GM21786 (cell line): ENCODE measurements around the gene GRID1.

Experiments used
- ATAC-seq: cut with Tn5 transposase; IDR thresholded peaks from one replicate; pipeline ENCODE4 v1.9.1; 2021; ENCODE audit not compliant: unreplicated experiment

GRID1 gene

GRCh38 chr10:85614981-85615380 is 751.6 kb downstream of the GRID1 start:
- no peak for ATAC-seq

GRCh38 chr10:85614566-85614965 is 752.0 kb downstream of the GRID1 start:
- ATAC-seq = no peak

GRCh38 chr10:85613391-85613790 is 753.2 kb downstream of the GRID1 start:
- no peak for ATAC-seq

- peak; percentile 38 for ATAC-seq
Observed at GRCh38 chr10:85612833-85613232, 753.8 kb downstream of the GRID1 start.

- ATAC-seq = peak; percentile 95
Observed at GRCh38 chr10:85612378-85612775, 754.2 kb downstream of the GRID1 start.

- ATAC-seq = no peak
Observed at GRCh38 chr10:85611746-85612377, 754.7 kb downstream of the GRID1 start.

- no peak for ATAC-seq
Observed at GRCh38 chr10:85611093-85611740, 755.4 kb downstream of the GRID1 start.

- no peak for ATAC-seq
Observed at GRCh38 chr10:85610381-85611092, 756.1 kb downstream of the GRID1 start.

GRCh38 chr10:85609509-85609908 is 757.1 kb downstream of the GRID1 start:
- ATAC-seq = no peak

- no peak for ATAC-seq
Observed at GRCh38 chr10:85608706-85609105, 757.9 kb downstream of the GRID1 start.

GRCh38 chr10:85607043-85607695 is 759.4 kb downstream of the GRID1 start:
- ATAC-seq = no peak

- ATAC-seq = no peak
Observed at GRCh38 chr10:85606401-85606800, 760.2 kb downstream of the GRID1 start.

- ATAC-seq = no peak
Observed at GRCh38 chr10:85604884-85605283, 761.7 kb downstream of the GRID1 start.

- ATAC-seq = no peak
Observed at GRCh38 chr10:85604136-85604725, 762.4 kb downstream of the GRID1 start.

- no peak for ATAC-seq
Observed at GRCh38 chr10:85603151-85603940, 763.2 kb downstream of the GRID1 start.

GRCh38 chr10:85602713-85603112 is 763.9 kb downstream of the GRID1 start:
- no peak for ATAC-seq

GRCh38 chr10:85602306-85602705 is 764.3 kb downstream of the GRID1 start:
- ATAC-seq = no peak

- no peak for ATAC-seq
Observed at GRCh38 chr10:85601526-85601925, 765.1 kb downstream of the GRID1 start.

- ATAC-seq = no peak
Observed at GRCh38 chr10:85600744-85601081, 765.9 kb downstream of the GRID1 start.

GRCh38 chr10:85600026-85600743 is 766.4 kb downstream of the GRID1 start:
- no peak for ATAC-seq
